Measurements from ENCODE around the gene CLTCL1.
"Not testable (repeated sequence)": the region's sequence is repeated elsewhere in the genome, so short reads cannot be mapped to it uniquely, and the experiment has no call there.

The CLTCL1 gene

GRCh38 chr22:19287076-19287707, 4.3 kb downstream of the CLTCL1 start:
- ATAC-seq (replicated peaks; ENCODE audit: extremely low read depth, poor library complexity, severe bottlenecking) (no peak), DNase-seq (ENCODE audit: low spot score in 2 of 2) (no peak)
- H3K4me1 Mint-ChIP-seq, result peaks cover 21% of the 10 kb centered on the region
- no peak overlapping the region for H3K4me3 Mint-ChIP-seq
- H3K36me3 Mint-ChIP-seq (ENCODE audit: insufficient read depth), result peaks cover 7% of the 10 kb centered on the region
- H3K27ac Mint-ChIP-seq (ENCODE audit: low read depth), result no peak overlapping the region
- H3K9me3 Mint-ChIP-seq, result no peaks in the 10 kb centered on the region
- H3K27me3 Mint-ChIP-seq, result peaks cover 36% of the 10 kb centered on the region

DNA sequence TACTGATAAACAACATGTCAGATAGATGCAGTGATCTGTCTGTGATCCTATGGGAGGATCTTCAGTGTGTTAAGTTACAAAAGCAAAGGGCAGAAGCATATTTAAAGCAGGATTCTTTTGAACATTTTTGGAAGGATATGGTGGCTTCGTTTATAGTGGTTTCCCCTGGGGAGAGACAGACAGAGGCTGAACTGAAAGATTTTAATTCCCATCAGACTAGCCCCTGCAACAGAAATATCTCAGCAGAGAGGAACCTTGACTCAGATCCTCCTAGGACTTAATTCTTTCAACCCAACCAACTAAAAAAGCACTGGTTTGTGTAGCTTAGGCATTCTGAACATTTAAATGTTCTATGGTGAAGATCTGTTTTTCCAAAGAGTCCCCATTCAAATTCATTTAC, 5.7 kb downstream of the CLTCL1 start:
- peaks cover 36% of the 10 kb centered on the region for H3K27me3 Mint-ChIP-seq
- H3K36me3 Mint-ChIP-seq (ENCODE audit: insufficient read depth), result peaks cover 2% of the 10 kb centered on the region
- ATAC-seq (replicated peaks; ENCODE audit: extremely low read depth, poor library complexity, severe bottlenecking) (no peak), DNase-seq (ENCODE audit: low spot score in 2 of 2) (no peak)
- H3K4me3 Mint-ChIP-seq, result no peak overlapping the region
- H3K4me1 Mint-ChIP-seq, result peaks cover 16% of the 10 kb centered on the region
- no peaks in the 10 kb centered on the region for H3K9me3 Mint-ChIP-seq
- no peak overlapping the region for H3K27ac Mint-ChIP-seq (ENCODE audit: low read depth)

DNA sequence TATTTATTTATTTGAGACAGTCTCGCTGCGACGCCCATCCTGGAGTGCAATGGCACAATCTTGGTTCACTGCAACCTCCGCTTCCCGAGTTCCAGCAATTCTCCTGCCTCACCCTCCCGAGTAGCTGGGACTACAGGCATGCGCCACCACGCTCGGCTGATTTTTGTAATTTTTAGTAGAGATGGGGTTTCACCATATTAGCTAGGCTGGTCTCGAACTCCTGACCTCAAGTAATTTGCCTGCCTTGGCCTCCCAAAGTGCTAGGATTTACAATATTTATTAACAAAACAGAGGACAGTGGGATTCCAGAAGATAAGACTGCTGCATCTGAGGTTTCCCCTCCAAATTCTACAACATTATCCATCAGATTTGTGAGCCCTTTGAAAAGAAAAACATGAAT, 12.4 kb downstream of the CLTCL1 start:
- not testable (repeated sequence) for DNase-seq (ENCODE audit: low spot score in 2 of 2); H3K4me1 Mint-ChIP-seq; H3K27me3 Mint-ChIP-seq; H3K9me3 Mint-ChIP-seq; H3K4me3 Mint-ChIP-seq; ATAC-seq (replicated peaks; ENCODE audit: extremely low read depth, poor library complexity, severe bottlenecking); H3K27ac Mint-ChIP-seq (ENCODE audit: low read depth); H3K36me3 Mint-ChIP-seq (ENCODE audit: insufficient read depth)

GRCh38 chr22:19277785-19278184, 13.7 kb downstream of the CLTCL1 start:
- Mint-ChIP-seq H3K27ac (ENCODE audit: low read depth) (no peak overlapping the region), H3K4me3 (no peak overlapping the region), H3K9me3 (no peaks in the 10 kb centered on the region), H3K27me3 (no peaks in the 10 kb centered on the region), H3K4me1 (no peaks in the 10 kb centered on the region), H3K36me3 (ENCODE audit: insufficient read depth) (no peaks in the 10 kb centered on the region)
- no peak for ATAC-seq (replicated peaks; ENCODE audit: extremely low read depth, poor library complexity, severe bottlenecking)
- DNase-seq (ENCODE audit: low spot score in 2 of 2), result no peak

DNA sequence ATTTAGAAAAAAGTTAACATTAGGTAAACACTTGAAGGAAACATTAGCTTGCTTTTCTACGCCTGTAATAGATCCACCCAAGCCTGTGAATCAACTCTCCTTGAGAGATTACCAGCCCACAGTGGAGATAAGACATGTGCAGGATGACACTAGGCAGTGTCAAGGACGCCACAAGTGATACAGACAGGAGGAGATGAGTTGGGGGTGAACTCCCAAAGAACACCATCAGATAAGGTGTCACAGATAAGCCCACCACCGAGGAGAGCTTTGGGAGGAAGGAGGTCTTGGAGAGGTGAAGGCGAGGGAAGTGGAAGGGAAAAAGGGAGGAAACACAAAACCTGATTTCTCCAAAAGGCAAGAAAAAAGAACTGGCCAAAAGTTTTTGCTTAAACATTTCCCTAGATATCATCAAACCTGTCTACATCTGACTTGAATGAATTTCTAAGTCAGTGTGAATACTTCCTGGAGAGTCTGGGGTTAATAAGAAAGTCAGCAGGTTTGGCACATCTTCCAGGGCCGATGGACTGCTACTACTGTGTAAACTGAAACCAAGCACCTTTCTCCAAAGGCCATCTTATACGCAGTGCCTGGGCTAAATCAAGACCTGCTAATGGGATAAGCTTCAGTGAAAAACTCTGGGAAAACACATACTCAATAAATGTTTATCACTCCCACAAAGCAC, 15.5 kb downstream of the CLTCL1 start:
- Mint-ChIP-seq H3K4me1 (no peaks in the 10 kb centered on the region), H3K36me3 (ENCODE audit: insufficient read depth) (no peaks in the 10 kb centered on the region), H3K27ac (ENCODE audit: low read depth) (no peak overlapping the region), H3K27me3 (no peaks in the 10 kb centered on the region), H3K4me3 (no peak overlapping the region), H3K9me3 (no peaks in the 10 kb centered on the region)
- DNase-seq (ENCODE audit: low spot score in 2 of 2), result no peak
- no peak for ATAC-seq (replicated peaks; ENCODE audit: extremely low read depth, poor library complexity, severe bottlenecking)

GRCh38 chr22:19275513-19275912, 16.0 kb downstream of the CLTCL1 start:
- Mint-ChIP-seq H3K27me3 (no peaks in the 10 kb centered on the region), H3K36me3 (ENCODE audit: insufficient read depth) (no peaks in the 10 kb centered on the region), H3K4me1 (no peaks in the 10 kb centered on the region), H3K4me3 (no peak overlapping the region), H3K9me3 (no peaks in the 10 kb centered on the region), H3K27ac (ENCODE audit: low read depth) (no peak overlapping the region)
- DNase-seq (ENCODE audit: low spot score in 2 of 2) (no peak), ATAC-seq (replicated peaks; ENCODE audit: extremely low read depth, poor library complexity, severe bottlenecking) (no peak)

- ATAC-seq (replicated peaks; ENCODE audit: extremely low read depth, poor library complexity, severe bottlenecking), result no peak
These were observed 16.4 kb downstream of the CLTCL1 start for GRCh38 chr22:19275104-19275503.

DNA sequence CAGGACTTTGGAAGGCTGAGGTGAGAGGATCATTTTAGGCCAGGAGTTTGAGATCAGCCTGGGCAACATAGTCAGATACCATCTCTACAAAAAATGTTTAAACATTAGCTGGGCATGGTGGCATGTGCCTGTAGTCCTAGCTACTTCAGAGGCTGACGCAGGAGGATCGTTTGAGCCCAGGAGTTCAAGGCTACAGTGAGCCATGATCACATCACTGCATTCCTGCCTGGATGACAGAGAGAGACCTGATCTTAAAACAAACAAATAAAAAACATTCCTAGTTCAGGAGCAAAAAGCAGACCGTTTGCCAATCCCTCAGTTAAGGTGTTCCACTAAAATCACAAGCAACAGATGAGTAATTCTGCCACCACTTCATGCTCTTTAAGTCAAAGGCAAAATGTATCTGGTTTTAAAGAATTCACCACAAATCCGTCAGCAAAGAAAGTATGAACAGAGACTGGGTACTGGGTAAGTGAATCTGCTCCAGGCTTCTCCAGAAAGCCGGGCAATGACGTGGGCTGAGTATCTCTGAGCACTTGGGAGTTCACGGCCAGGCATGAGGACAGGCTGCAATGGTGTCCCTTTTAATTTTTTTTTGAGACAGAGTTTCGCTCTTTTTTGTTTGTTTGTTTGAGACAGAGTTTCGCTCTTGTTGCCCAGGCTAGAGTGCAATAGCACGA, 19.5 kb downstream of the CLTCL1 start:
- Mint-ChIP-seq H3K27me3 (no peaks in the 10 kb centered on the region), H3K9me3 (no peaks in the 10 kb centered on the region), H3K4me1 (no peaks in the 10 kb centered on the region), H3K4me3 (no peak overlapping the region), H3K27ac (ENCODE audit: low read depth) (no peak overlapping the region), H3K36me3 (ENCODE audit: insufficient read depth) (no peaks in the 10 kb centered on the region)
- ATAC-seq (replicated peaks; ENCODE audit: extremely low read depth, poor library complexity, severe bottlenecking) (no peak), DNase-seq (ENCODE audit: low spot score in 2 of 2) (no peak)

More at GRCh38 chr22:19275104-19275503, 16.4 kb downstream of the CLTCL1 start:
- no peaks in the 10 kb centered on the region for H3K27me3 Mint-ChIP-seq
- no peaks in the 10 kb centered on the region for H3K36me3 Mint-ChIP-seq (ENCODE audit: insufficient read depth)
- no peak overlapping the region for H3K4me3 Mint-ChIP-seq
- no peaks in the 10 kb centered on the region for H3K9me3 Mint-ChIP-seq
- H3K27ac Mint-ChIP-seq (ENCODE audit: low read depth), result no peak overlapping the region
- no peak for DNase-seq (ENCODE audit: low spot score in 2 of 2)
- no peaks in the 10 kb centered on the region for H3K4me1 Mint-ChIP-seq

- Mint-ChIP-seq H3K27ac (ENCODE audit: low read depth) (no peak overlapping the region), H3K4me1 (no peaks in the 10 kb centered on the region), H3K27me3 (no peaks in the 10 kb centered on the region), H3K36me3 (ENCODE audit: insufficient read depth) (no peaks in the 10 kb centered on the region), H3K9me3 (peaks cover 5% of the 10 kb centered on the region), H3K4me3 (no peak overlapping the region)
- DNase-seq (ENCODE audit: low spot score in 2 of 2) (no peak), ATAC-seq (replicated peaks; ENCODE audit: extremely low read depth, poor library complexity, severe bottlenecking) (no peak)
These were observed 20.2 kb downstream of the CLTCL1 start for GRCh38 chr22:19271273-19271855.

GRCh38 chr22:19270873-19271272, 20.6 kb downstream of the CLTCL1 start:
- no peaks in the 10 kb centered on the region for H3K36me3 Mint-ChIP-seq (ENCODE audit: insufficient read depth)
- ATAC-seq (replicated peaks; ENCODE audit: extremely low read depth, poor library complexity, severe bottlenecking) (no peak), DNase-seq (ENCODE audit: low spot score in 2 of 2) (no peak)
- H3K4me3 Mint-ChIP-seq, result no peak overlapping the region
- H3K27me3 Mint-ChIP-seq, result no peaks in the 10 kb centered on the region
- no peaks in the 10 kb centered on the region for H3K4me1 Mint-ChIP-seq
- peaks cover 9% of the 10 kb centered on the region for H3K9me3 Mint-ChIP-seq
- H3K27ac Mint-ChIP-seq (ENCODE audit: low read depth), result no peak overlapping the region

DNA sequence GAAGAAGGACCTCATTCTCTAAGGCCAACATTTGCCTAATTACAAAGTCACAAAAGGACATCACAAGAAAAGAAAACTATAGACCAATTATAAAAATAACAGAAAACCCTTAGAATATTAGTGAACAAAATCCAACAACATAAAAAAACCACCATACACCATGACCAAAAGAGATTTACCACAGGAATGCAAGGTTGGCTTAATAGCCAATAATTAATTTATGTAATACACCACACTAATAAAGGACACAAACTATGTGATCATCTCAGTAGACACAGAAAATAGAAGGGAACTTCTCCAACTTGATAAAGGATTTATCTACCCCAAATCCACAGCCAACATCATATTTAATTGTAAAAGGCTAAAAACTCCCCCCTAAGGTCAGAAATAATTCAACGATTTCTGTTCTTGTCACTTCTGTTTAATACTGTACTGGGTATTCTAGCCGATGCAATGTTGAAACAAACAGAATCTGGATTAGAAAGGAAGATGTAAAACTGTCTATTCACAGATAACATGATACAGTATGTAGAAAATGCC, 24.9 kb downstream of the CLTCL1 start:
- Mint-ChIP-seq H3K4me1 (no peaks in the 10 kb centered on the region), H3K36me3 (ENCODE audit: insufficient read depth) (no peaks in the 10 kb centered on the region), H3K4me3 (no peak overlapping the region), H3K9me3 (peaks cover 11% of the 10 kb centered on the region), H3K27ac (ENCODE audit: low read depth) (no peak overlapping the region), H3K27me3 (no peaks in the 10 kb centered on the region)
- no peak for ATAC-seq (replicated peaks; ENCODE audit: extremely low read depth, poor library complexity, severe bottlenecking)
- no peak for DNase-seq (ENCODE audit: low spot score in 2 of 2)

GRCh38 chr22:19265779-19266178, 25.7 kb downstream of the CLTCL1 start:
- Mint-ChIP-seq H3K9me3 (peaks cover 11% of the 10 kb centered on the region), H3K27me3 (no peaks in the 10 kb centered on the region), H3K36me3 (ENCODE audit: insufficient read depth) (no peaks in the 10 kb centered on the region), H3K27ac (ENCODE audit: low read depth) (no peak overlapping the region), H3K4me3 (no peak overlapping the region), H3K4me1 (no peaks in the 10 kb centered on the region)
- ATAC-seq (replicated peaks; ENCODE audit: extremely low read depth, poor library complexity, severe bottlenecking), result no peak
- no peak for DNase-seq (ENCODE audit: low spot score in 2 of 2)

Data from central memory CD8-positive, alpha-beta T cell (primary cell).